ENCODE results near the gene KLHDC3. TPM values are rescaled to one million over a fixed set of nuclear protein-coding genes. Genes with fewer than 3 reads are reported as not detected.

The KLHDC3 gene
- total and polyA plus RNA-seq, 9 of the 15 experiments (the other 6 are each of a cell fraction or from before 2014, with no cell fraction given) = 4.5 to 171 (median 107) TPM

DNA sequence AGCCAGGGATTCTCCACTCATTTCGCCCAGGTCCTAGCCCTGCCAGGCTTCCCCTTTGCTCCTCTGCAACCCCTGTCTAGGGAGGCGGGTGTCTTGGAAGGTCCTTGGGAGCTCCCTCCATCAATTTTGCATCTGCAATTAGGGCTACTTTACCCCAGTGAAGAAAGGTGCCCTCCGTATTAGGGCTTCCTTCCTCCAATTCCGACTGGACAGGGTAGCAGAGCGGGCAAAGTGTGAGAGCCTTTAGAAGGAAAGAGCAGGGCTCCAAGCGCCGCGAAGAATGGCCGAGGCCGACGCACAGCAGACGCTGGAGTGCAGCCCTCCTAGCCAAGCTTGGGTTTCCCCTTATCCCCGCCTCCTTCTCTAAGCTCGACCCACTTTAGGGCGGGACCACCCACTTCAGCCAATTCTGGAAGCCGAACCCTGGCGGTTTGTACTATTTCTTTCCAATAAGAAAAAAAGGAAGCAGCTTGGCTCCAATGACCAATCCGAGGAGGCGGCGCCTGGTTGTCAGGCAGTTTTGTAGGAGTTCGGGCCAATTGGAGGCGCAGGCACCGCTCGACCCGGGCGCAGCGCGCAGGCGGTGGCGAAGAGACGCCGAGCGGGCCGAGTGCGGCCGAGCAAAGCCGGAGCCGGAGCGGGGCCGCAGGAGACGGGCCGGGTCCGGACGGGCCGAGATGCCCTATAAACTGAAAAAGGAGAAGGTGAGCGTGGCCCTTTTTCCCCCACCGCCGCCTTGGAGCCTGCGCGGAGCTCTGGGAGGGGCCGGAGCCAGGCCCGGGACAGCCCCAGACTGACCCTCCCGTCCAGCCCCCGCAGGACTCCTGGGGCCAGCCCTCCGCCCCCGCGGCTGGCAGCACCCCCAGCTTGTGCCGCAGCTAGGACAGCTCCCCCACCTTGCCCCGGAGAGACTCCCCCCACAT is 29.8 kb upstream of the KLHDC3 start, which contains the start of gene PPP2R5D (continued):
- TF ChIP-seq, protein P1, sequence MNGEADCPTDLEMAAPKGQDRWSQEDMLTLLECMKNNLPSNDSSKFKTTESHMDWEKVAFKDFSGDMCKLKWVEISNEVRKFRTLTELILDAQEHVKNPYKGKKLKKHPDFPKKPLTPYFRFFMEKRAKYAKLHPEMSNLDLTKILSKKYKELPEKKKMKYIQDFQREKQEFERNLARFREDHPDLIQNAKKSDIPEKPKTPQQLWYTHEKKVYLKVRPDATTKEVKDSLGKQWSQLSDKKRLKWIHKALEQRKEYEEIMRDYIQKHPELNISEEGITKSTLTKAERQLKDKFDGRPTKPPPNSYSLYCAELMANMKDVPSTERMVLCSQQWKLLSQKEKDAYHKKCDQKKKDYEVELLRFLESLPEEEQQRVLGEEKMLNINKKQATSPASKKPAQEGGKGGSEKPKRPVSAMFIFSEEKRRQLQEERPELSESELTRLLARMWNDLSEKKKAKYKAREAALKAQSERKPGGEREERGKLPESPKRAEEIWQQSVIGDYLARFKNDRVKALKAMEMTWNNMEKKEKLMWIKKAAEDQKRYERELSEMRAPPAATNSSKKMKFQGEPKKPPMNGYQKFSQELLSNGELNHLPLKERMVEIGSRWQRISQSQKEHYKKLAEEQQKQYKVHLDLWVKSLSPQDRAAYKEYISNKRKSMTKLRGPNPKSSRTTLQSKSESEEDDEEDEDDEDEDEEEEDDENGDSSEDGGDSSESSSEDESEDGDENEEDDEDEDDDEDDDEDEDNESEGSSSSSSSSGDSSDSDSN (IDR thresholded peaks at IDR 0.05; ENCODE audit: borderline replicate concordance in 1 of 2, low read depth in 2 of 2, low read length in 2 of 2) = peak in 1 of 2 experiments; percentile 73; a peak in 1 of 4 replicates
- TF ChIP-seq, protein P2, sequence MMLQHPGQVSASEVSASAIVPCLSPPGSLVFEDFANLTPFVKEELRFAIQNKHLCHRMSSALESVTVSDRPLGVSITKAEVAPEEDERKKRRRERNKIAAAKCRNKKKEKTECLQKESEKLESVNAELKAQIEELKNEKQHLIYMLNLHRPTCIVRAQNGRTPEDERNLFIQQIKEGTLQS (IDR thresholded peaks at IDR 0.05) = no peak
- TF ChIP-seq, protein P2 (CRISPR knock-in tag; conservative IDR thresholded peaks at IDR 0.05) = peak; percentile 73; the same call in 1 of the 2 replicates
- TF ChIP-seq ZFX (CRISPR knock-in tag; IDR thresholded peaks at IDR 0.05) = peak; percentile 82
- 0 out of 2 replicates have a peak, but pooled peaks have one; percentile 18 for TF ChIP-seq ERF (CRISPR knock-in tag; IDR thresholded peaks at IDR 0.05)
- TF ChIP-seq RB1 (IDR thresholded peaks at IDR 0.05; ENCODE audit: low read depth) = peak; percentile 55; the same call in 1 of the 2 replicates
- TF ChIP-seq ARHGAP35 (IDR thresholded peaks at IDR 0.05; ENCODE audit: partially characterized antibody) = no peak
- TF ChIP-seq NFYB (IDR thresholded peaks at IDR 0.05; ENCODE audit: extremely low read depth, insufficient read length) = peak; percentile 88
- TF ChIP-seq TBP (optimal IDR thresholded peaks at IDR 0.05; ENCODE audit: low read depth, low read length) = peak; percentile 89
- TF ChIP-seq RFX5 (IDR thresholded peaks at IDR 0.05; ENCODE audit: low read depth, low read length) = peak; percentile 99
- peak; percentile 94 to 95 for TF ChIP-seq NRF1 (conservative IDR thresholded peaks at IDR 0.05 in 1 of 2, IDR thresholded peaks at IDR 0.05 in 1 of 2)
- TF ChIP-seq CTBP1 (IDR thresholded peaks at IDR 0.05; ENCODE audit: borderline replicate concordance) = peak; percentile 58; the same call in 1 of the 2 replicates
- TF ChIP-seq HEY1 (CRISPR knock-in tag; IDR thresholded peaks at IDR 0.05; ENCODE audit: borderline replicate concordance) = no peak
- TF ChIP-seq HNRNPLL (IDR thresholded peaks at IDR 0.05; ENCODE audit: low read depth, low read length, poor library complexity, severe bottlenecking) = peak; percentile 81
- no peak for TF ChIP-seq BMI1 (IDR thresholded peaks at IDR 0.05; ENCODE audit: low read length)
- TF ChIP-seq ZEB2 (IDR thresholded peaks at IDR 0.05) = no peak
- no peak; the same call in 1 of the 2 replicates for TF ChIP-seq CHD2 (IDR thresholded peaks at IDR 0.05; ENCODE audit: low read depth, low read length)
- 0 out of 2 replicates have a peak, but pooled peaks have one; percentile 43 for TF ChIP-seq TRIM28 (IDR thresholded peaks at IDR 0.05)
- TF ChIP-seq ZNF408 (CRISPR knock-in tag; IDR thresholded peaks at IDR 0.05; ENCODE audit: low read depth) = no peak
- peak; percentile 54 for TF ChIP-seq GABPB1 (CRISPR knock-in tag; IDR thresholded peaks at IDR 0.05)
- TF ChIP-seq MYC (IDR thresholded peaks at IDR 0.05; ENCODE audit: low read depth, low read length) = no peak
- no peak for TF ChIP-seq MYC (CRISPR knock-in tag; IDR thresholded peaks at IDR 0.05; ENCODE audit: borderline replicate concordance, low read depth)
- peak; percentile 53; the same call in 1 of the 2 replicates for TF ChIP-seq L3MBTL2 (IDR thresholded peaks at IDR 0.05)
- TF ChIP-seq ZNF75A (CRISPR knock-in tag; IDR thresholded peaks at IDR 0.05) = no peak
- TF ChIP-seq DNMT1 (IDR thresholded peaks at IDR 0.05) = no peak
- TF ChIP-seq SIN3A (IDR thresholded peaks at IDR 0.05; ENCODE audit: borderline replicate concordance in 2 of 2, control insufficient read depth in 1 of 2, low read depth in 2 of 2, low read length in 2 of 2) = no peak; a peak in 1 of 4 replicates
- TF ChIP-seq NFIC (IDR thresholded peaks at IDR 0.05) = peak; percentile 20; the same call in 1 of the 2 replicates
